GM23338 (cell line): Measurements from ENCODE around the gene PALLD.

ENCODE experiments used
- CREB1 ChIP-seq: fragments of 250-450 bp; sonication (Bioruptor Pico); IDR thresholded peaks from 2 replicates; pipeline ENCODE4 v1.5.0; 2020; ENCODE audit warnings: low read depth, mild to moderate bottlenecking, moderate library complexity
- EZH2 ChIP-seq: fragments of 200-600 bp; sonication (generic); IDR thresholded peaks from one replicate; pipeline ENCODE4 v1.8.0; 2017; ENCODE audit warnings: antibody characterized with exemption, mild to moderate bottlenecking, low read depth; ENCODE audit not compliant: unreplicated experiment
- EZH2phosphoT487 ChIP-seq: fragments of 200-600 bp; sonication (generic); IDR thresholded peaks from one replicate; pipeline ENCODE4 v1.8.1; 2018; ENCODE audit warnings: antibody characterized with exemption; ENCODE audit not compliant: unreplicated experiment
- JUNB ChIP-seq: IDR thresholded peaks from one replicate; pipeline ENCODE4 v1.6.1; 2016; ENCODE audit warnings: antibody characterized with exemption; ENCODE audit not compliant: unreplicated experiment
- NANOG ChIP-seq: IDR thresholded peaks from 2 replicates; pipeline ENCODE4 v1.6.1; 2016; ENCODE audit warnings: antibody characterized with exemption, borderline replicate concordance
- POLR2AphosphoS5 ChIP-seq: IDR thresholded peaks from 2 replicates; pipeline ENCODE4 v1.6.1; 2016; ENCODE audit warnings: antibody characterized with exemption, low read depth
- STAT1 ChIP-seq: IDR thresholded peaks from one replicate; pipeline ENCODE4 v1.6.1; 2016; ENCODE audit warnings: antibody characterized with exemption; ENCODE audit not compliant: unreplicated experiment
- ZNF114 ChIP-seq: fragments of 250-450 bp; sonication (Bioruptor Pico); IDR thresholded peaks from 2 replicates; pipeline ENCODE4 v1.5.0; 2020; ENCODE audit warnings: mild to moderate bottlenecking, moderate library complexity
- ZNF331 ChIP-seq: fragments of 250-450 bp; sonication (Bioruptor Pico); IDR thresholded peaks from 2 replicates; pipeline ENCODE4 v1.5.0; 2020; ENCODE audit warnings: low read depth, mild to moderate bottlenecking, moderate library complexity
- TF ChIP-seq, protein P1 (sequence below): IDR thresholded peaks from one replicate; pipeline ENCODE4 v1.6.1; 2018; ENCODE audit warnings: antibody characterized with exemption; ENCODE audit not compliant: unreplicated experiment
- TF ChIP-seq, protein P2 (sequence below), 2 experiments: fragments of 200-600 bp in 1 of 2; sonication (generic) in 1 of 2; conservative IDR thresholded peaks; 2 replicates each; pipeline versions ENCODE4 v1.5.1 to v1.6.1; 2016 to 2017; ENCODE audit warnings: antibody characterized with exemption in 2 of 2, low read depth in 2 of 2, mild to moderate bottlenecking in 2 of 2, moderate library complexity in 1 of 2
- TF ChIP-seq, protein P3 (sequence below): IDR thresholded peaks from 2 replicates; pipeline ENCODE4 v1.6.1; 2016; ENCODE audit warnings: antibody characterized with exemption
- TF ChIP-seq, protein P4 (sequence below): fragments of 250-450 bp; sonication (Bioruptor Pico); IDR thresholded peaks from 2 replicates; pipeline ENCODE4 v1.5.0; 2020; ENCODE audit warnings: mild to moderate bottlenecking, moderate library complexity

DNA sequence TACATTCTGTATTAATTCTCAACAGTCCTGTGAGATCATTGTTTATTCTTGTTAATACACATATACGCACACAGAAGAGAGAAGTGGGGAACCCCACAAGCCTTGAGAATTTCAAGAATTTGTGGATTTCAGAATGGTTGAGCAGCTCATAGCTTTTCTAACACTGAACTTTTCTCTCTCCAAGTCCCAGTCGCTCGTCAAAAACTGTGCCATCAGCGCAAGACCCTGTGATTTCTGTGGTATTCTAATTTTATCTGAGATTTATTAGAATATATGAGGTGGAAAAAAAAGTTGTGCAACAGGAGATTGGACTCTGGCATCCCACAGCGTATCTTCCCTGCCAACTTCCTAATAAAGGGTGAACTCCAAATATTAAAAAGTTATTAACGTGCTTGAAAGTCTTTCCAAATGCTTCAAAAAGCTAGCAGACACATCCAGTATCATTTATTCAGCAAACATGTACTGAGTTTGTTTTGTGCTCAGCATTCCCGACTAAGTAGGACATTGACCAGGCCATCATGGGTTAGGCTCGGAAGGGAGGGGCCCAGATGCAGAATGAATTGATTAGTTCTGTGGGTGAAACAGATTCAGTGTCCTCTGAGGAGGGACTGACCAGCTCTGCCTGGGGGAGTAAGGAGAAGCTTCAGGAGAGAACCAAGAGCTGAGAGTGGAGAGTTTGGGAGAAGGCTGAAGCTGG, 347.6 kb downstream of the PALLD start:
- TF ChIP-seq POLR2AphosphoS5 (no peak), CREB1 (CRISPR knock-in tag) (no peak), JUNB (no peak), EZH2phosphoT487 (no peak), EZH2 (no peak), ZNF114 (CRISPR knock-in tag) (no peak), NANOG (no peak), ZNF331 (no peak), STAT1 (no peak)
- TF ChIP-seq, protein P1, sequence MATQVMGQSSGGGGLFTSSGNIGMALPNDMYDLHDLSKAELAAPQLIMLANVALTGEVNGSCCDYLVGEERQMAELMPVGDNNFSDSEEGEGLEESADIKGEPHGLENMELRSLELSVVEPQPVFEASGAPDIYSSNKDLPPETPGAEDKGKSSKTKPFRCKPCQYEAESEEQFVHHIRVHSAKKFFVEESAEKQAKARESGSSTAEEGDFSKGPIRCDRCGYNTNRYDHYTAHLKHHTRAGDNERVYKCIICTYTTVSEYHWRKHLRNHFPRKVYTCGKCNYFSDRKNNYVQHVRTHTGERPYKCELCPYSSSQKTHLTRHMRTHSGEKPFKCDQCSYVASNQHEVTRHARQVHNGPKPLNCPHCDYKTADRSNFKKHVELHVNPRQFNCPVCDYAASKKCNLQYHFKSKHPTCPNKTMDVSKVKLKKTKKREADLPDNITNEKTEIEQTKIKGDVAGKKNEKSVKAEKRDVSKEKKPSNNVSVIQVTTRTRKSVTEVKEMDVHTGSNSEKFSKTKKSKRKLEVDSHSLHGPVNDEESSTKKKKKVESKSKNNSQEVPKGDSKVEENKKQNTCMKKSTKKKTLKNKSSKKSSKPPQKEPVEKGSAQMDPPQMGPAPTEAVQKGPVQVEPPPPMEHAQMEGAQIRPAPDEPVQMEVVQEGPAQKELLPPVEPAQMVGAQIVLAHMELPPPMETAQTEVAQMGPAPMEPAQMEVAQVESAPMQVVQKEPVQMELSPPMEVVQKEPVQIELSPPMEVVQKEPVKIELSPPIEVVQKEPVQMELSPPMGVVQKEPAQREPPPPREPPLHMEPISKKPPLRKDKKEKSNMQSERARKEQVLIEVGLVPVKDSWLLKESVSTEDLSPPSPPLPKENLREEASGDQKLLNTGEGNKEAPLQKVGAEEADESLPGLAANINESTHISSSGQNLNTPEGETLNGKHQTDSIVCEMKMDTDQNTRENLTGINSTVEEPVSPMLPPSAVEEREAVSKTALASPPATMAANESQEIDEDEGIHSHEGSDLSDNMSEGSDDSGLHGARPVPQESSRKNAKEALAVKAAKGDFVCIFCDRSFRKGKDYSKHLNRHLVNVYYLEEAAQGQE, result no peak
- TF ChIP-seq, protein P2, sequence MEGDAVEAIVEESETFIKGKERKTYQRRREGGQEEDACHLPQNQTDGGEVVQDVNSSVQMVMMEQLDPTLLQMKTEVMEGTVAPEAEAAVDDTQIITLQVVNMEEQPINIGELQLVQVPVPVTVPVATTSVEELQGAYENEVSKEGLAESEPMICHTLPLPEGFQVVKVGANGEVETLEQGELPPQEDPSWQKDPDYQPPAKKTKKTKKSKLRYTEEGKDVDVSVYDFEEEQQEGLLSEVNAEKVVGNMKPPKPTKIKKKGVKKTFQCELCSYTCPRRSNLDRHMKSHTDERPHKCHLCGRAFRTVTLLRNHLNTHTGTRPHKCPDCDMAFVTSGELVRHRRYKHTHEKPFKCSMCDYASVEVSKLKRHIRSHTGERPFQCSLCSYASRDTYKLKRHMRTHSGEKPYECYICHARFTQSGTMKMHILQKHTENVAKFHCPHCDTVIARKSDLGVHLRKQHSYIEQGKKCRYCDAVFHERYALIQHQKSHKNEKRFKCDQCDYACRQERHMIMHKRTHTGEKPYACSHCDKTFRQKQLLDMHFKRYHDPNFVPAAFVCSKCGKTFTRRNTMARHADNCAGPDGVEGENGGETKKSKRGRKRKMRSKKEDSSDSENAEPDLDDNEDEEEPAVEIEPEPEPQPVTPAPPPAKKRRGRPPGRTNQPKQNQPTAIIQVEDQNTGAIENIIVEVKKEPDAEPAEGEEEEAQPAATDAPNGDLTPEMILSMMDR (conservative IDR thresholded peaks at IDR 0.05; ENCODE audit: low read depth in 2 of 2), result no peak
- TF ChIP-seq, protein P3, sequence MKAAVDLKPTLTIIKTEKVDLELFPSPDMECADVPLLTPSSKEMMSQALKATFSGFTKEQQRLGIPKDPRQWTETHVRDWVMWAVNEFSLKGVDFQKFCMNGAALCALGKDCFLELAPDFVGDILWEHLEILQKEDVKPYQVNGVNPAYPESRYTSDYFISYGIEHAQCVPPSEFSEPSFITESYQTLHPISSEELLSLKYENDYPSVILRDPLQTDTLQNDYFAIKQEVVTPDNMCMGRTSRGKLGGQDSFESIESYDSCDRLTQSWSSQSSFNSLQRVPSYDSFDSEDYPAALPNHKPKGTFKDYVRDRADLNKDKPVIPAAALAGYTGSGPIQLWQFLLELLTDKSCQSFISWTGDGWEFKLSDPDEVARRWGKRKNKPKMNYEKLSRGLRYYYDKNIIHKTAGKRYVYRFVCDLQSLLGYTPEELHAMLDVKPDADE, result no peak
- TF ChIP-seq, protein P4, sequence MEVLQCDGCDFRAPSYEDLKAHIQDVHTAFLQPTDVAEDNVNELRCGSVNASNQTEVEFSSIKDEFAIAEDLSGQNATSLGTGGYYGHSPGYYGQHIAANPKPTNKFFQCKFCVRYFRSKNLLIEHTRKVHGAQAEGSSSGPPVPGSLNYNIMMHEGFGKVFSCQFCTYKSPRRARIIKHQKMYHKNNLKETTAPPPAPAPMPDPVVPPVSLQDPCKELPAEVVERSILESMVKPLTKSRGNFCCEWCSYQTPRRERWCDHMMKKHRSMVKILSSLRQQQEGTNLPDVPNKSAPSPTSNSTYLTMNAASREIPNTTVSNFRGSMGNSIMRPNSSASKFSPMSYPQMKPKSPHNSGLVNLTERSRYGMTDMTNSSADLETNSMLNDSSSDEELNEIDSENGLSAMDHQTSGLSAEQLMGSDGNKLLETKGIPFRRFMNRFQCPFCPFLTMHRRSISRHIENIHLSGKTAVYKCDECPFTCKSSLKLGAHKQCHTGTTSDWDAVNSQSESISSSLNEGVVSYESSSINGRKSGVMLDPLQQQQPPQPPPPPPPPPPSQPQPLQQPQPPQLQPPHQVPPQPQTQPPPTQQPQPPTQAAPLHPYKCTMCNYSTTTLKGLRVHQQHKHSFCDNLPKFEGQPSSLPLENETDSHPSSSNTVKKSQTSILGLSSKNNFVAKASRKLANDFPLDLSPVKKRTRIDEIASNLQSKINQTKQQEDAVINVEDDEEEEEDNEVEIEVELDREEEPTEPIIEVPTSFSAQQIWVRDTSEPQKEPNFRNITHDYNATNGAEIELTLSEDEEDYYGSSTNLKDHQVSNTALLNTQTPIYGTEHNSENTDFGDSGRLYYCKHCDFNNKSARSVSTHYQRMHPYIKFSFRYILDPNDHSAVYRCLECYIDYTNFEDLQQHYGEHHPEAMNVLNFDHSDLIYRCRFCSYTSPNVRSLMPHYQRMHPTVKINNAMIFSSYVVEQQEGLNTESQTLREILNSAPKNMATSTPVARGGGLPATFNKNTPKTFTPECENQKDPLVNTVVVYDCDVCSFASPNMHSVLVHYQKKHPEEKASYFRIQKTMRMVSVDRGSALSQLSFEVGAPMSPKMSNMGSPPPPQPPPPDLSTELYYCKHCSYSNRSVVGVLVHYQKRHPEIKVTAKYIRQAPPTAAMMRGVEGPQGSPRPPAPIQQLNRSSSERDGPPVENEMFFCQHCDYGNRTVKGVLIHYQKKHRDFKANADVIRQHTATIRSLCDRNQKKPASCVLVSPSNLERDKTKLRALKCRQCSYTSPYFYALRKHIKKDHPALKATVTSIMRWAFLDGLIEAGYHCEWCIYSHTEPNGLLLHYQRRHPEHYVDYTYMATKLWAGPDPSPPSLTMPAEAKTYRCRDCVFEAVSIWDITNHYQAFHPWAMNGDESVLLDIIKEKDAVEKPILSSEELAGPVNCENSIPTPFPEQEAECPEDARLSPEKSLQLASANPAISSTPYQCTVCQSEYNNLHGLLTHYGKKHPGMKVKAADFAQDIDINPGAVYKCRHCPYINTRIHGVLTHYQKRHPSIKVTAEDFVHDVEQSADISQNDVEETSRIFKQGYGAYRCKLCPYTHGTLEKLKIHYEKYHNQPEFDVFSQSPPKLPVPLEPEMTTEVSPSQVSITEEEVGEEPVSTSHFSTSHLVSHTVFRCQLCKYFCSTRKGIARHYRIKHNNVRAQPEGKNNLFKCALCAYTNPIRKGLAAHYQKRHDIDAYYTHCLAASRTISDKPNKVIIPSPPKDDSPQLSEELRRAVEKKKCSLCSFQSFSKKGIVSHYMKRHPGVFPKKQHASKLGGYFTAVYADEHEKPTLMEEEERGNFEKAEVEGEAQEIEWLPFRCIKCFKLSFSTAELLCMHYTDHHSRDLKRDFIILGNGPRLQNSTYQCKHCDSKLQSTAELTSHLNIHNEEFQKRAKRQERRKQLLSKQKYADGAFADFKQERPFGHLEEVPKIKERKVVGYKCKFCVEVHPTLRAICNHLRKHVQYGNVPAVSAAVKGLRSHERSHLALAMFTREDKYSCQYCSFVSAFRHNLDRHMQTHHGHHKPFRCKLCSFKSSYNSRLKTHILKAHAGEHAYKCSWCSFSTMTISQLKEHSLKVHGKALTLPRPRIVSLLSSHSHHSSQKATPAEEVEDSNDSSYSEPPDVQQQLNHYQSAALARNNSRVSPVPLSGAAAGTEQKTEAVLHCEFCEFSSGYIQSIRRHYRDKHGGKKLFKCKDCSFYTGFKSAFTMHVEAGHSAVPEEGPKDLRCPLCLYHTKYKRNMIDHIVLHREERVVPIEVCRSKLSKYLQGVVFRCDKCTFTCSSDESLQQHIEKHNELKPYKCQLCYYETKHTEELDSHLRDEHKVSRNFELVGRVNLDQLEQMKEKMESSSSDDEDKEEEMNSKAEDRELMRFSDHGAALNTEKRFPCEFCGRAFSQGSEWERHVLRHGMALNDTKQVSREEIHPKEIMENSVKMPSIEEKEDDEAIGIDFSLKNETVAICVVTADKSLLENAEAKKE (CRISPR knock-in tag), result no peak
